ENCODE data around the gene MRE11. TPM values are rescaled to one million over a fixed set of nuclear protein-coding genes. Genes with fewer than 3 reads are reported as not detected.
A peak's percentile ranks its signal among the peaks of the same experiment; 100 is the strongest.

Gene MRE11
- total RNA-seq = 10 to 100 TPM; 14.0 to 17.6 TPM

DNA sequence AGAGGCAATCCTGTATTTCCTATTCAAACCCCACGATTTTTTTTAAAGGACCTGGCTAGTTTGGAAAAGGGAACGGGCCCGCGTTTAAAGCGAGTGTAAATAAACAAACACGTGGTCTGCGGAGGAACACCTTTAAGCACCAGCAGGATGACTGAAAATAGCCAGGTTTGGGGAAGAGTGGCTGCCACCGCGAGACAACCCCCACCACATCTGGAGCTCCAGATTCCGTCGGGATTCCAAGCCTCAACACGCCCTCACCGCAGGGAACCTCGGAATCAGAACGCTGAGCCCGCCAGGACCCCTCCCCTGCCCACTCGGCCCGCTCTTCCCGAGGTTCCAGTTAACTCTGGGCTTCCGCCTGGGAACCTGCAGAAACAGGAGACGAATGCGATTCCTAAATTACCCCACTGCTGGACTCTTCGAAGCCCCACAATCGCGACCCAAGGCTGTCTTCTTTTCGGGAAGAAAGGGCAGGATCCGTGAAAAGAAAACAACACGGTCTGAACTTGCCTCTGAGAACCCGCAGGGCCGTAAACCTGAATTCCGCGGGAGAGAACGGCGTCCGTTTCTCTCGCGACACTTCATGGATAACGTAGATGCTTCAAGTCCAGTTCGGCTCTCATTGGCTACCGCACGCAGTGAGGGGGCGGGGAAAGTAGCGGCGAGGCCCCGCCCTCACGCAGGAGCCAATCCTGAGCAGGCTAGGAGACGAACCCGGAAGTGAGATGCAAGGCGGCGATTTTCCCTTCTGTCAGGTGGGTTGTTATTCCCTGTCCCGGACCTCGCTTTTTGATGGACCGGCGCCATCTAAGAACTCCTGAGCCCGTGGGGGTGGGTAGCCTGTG, at the start of gene MRE11, which contains the start of gene ANKRD49:
MRE11 (minus strand) TSS at position 564 of the 845 bp plus-strand sequence. CDS start 1,043 bp downstream, outside the sequence.
ANKRD49 (plus strand) TSS at position 704 of the 845 bp plus-strand sequence. CDS start 2,710 bp downstream, outside the sequence.
- peak within 1 kb of the TSS; percentile 70 for H3K27ac ChIP-seq
- H3K9me3 ChIP-seq = no peaks in the 10 kb centered on the region
- peak; percentile 98 for DNase-seq
- no peaks in the 10 kb centered on the region for H3K27me3 ChIP-seq
- intact Hi-C loops (cut with DNase I) = loop anchor here (10.0 kb wide), 1 partner anchor 319 kb away; no protein-coding TSS in a partner anchor
- TF ChIP-seq, protein P1, sequence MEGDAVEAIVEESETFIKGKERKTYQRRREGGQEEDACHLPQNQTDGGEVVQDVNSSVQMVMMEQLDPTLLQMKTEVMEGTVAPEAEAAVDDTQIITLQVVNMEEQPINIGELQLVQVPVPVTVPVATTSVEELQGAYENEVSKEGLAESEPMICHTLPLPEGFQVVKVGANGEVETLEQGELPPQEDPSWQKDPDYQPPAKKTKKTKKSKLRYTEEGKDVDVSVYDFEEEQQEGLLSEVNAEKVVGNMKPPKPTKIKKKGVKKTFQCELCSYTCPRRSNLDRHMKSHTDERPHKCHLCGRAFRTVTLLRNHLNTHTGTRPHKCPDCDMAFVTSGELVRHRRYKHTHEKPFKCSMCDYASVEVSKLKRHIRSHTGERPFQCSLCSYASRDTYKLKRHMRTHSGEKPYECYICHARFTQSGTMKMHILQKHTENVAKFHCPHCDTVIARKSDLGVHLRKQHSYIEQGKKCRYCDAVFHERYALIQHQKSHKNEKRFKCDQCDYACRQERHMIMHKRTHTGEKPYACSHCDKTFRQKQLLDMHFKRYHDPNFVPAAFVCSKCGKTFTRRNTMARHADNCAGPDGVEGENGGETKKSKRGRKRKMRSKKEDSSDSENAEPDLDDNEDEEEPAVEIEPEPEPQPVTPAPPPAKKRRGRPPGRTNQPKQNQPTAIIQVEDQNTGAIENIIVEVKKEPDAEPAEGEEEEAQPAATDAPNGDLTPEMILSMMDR (IDR thresholded peaks at IDR 0.05) = no peak
- peak within 1 kb of the TSS; percentile 82 to 93 for H3K9ac ChIP-seq (ENCODE audit: low read depth in 2 of 2, low read length in 2 of 2)
- H3K4me1 ChIP-seq = peaks cover 7% of the 10 kb centered on the region
- H3K4me3 ChIP-seq = peak within 1 kb of the TSS; percentile 89
- H3K36me3 ChIP-seq = no peaks in the 10 kb centered on the region

DNA sequence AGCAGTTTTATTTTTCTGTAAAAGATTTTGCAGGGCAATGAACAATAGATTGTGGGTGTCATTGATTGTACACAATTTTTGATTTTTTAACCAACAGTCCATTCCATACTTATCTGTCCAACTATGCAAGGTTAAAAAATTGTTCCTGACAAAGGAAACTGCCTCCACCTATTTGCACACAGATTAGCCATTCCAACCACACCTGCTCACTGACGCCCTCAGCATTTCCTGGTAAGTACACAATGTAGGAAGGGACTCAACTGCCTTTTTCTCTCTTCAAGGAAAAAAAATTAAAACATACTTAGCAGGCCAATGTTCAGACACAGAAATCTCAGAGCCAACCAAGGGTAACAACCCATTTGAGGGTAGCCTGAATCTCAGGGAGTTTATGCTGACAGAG, 45.8 kb upstream of the MRE11 start:
- Histone ChIP-seq H3K27ac (peak overlapping the region; percentile 78), H3K4me3 (no peak overlapping the region), H3K9me3 (no peaks in the 10 kb centered on the region), H3K36me3 (no peaks in the 10 kb centered on the region), H3K9ac (ENCODE audit: low read depth in 2 of 2, low read length in 2 of 2) (peak overlapping the region in 1 of 2 donors; percentile 77), H3K27me3 (no peaks in the 10 kb centered on the region), H3K4me1 (peaks cover 4% of the 10 kb centered on the region)
- TF ChIP-seq, protein P1 (IDR thresholded peaks at IDR 0.05) = no peak
- intact Hi-C loops (cut with DNase I) = no loop called here
- DNase-seq = peak; percentile 71

DNA sequence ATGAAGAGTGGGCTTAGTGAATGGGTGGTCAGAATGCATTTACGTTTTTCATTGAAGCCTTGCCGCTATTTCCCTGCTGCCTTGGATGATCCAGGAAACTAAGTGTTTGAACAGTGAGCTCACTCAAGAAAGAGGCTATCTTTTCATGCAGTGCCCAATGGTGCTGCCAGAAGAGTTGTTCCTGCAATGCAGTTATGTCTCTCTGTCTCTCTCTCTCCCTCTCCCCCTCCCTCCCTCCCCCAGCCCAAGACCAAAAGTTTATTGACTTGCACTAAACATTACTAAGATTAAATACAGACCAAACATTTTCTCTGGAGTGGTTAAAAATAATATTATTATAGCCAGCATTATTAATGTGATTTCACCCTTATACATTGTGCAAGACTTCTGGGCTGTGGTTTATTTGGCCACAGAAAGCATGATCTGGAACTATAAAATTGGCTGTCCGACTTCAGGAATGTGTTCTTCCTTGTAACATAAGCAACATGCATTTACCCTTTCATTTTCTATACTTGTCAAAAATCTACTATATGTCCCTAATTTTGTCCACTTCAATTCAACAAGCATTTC, 43.5 kb upstream of the MRE11 start:
- TF ChIP-seq, protein P1 (IDR thresholded peaks at IDR 0.05) = no peak
- intact Hi-C loops (cut with DNase I) = no loop called here
- DNase-seq = peak; percentile 47

DNA sequence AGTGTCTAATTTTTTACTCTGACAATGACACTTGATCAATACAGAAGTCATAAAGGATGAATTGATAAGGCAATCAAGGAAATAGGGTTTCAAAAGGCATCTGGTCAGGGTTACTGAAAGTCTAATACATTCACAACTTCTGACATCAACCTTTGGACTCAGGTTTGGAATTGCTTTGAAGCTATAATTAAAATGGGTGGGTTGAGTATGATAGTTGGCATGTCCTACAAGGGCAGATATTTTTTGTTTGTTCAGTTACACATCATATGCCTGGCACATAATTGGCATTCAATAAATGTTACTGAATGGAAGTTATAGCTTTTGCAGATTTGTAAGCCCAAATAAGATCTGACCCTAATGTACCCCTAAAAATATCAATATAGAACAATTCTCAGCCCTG, 42.7 kb upstream of the MRE11 start:
- TF ChIP-seq, protein P1 (IDR thresholded peaks at IDR 0.05) = no peak
- H3K4me1 ChIP-seq = peaks cover 8% of the 10 kb centered on the region
- peak overlapping the region in 1 of 2 donors; percentile 59 for H3K9ac ChIP-seq (ENCODE audit: low read depth in 2 of 2, low read length in 2 of 2)
- no peaks in the 10 kb centered on the region for H3K36me3 ChIP-seq
- intact Hi-C loops (cut with DNase I) = no loop called here
- no peak for DNase-seq
- H3K27me3 ChIP-seq = no peaks in the 10 kb centered on the region
- H3K9me3 ChIP-seq = no peaks in the 10 kb centered on the region
- H3K27ac ChIP-seq = peak overlapping the region; percentile 68
- H3K4me3 ChIP-seq = no peak overlapping the region

More for the DNA sequence above, 43.5 kb upstream of the MRE11 start:
- Histone ChIP-seq H3K27me3 (no peaks in the 10 kb centered on the region), H3K27ac (peak overlapping the region; percentile 68), H3K36me3 (no peaks in the 10 kb centered on the region), H3K4me1 (peaks cover 8% of the 10 kb centered on the region), H3K9ac (ENCODE audit: low read depth in 2 of 2, low read length in 2 of 2) (peak overlapping the region in 1 of 2 donors; percentile 59), H3K9me3 (no peaks in the 10 kb centered on the region), H3K4me3 (no peak overlapping the region)

DNA sequence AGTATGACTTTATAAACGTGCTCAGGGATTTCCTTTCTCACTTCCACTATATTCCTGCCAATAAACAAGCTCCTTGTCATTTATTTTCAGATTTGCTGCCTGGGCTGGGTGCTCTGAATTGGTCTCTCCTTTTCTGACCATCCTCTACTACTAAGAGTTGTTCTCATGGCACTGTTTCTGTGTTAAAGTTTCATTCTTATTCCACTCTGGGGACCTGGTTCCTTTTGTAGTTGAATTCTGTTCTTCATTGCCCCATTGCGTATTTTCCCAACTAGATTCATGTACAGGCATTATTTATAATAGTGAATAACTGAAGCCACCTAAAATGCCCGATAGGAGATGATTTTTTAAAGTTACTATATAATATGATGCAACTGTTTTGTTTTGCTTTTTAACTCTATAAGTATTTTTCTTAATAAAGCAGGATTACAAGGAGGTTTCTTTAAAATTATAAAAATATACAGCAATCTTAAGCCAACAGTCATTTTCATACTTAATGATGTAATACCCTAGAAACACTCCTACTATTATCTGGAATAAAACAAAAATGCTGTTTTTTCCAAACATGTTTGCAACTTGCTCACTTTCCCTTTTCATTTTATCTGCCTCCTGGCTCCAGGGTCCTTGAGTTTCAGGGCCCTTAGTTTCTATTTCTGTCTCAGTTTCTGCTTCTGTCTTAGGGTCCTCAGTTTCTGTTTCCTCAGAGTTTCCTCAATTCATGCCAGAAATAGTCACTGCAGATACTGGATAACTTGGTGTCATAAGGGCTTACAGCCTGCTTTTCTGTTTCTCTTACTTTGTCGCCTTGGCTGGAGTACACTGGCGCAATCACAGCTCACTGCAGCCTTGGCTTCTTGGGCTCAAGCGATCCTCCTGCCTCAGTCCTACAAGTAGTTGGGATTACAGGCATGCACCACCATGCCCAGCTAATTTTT, 40.3 kb upstream of the MRE11 start:
- DNase-seq = no peak
- TF ChIP-seq, protein P1 (IDR thresholded peaks at IDR 0.05) = no peak
- H3K4me1 ChIP-seq = peaks cover 8% of the 10 kb centered on the region
- no peaks in the 10 kb centered on the region for H3K27me3 ChIP-seq
- intact Hi-C loops (cut with DNase I) = no loop called here
- H3K4me3 ChIP-seq = no peak overlapping the region
- no peaks in the 10 kb centered on the region for H3K9me3 ChIP-seq
- no peaks in the 10 kb centered on the region for H3K36me3 ChIP-seq
- H3K27ac ChIP-seq = no peak overlapping the region
- no peak overlapping the region for H3K9ac ChIP-seq (ENCODE audit: low read depth in 2 of 2, low read length in 2 of 2)

Data from colonic mucosa (tissue), 4 donors.